DMS 273 (cell line): ENCODE data around the gene ATG16L1.

Source experiments
- DNase-seq: peaks from one replicate; lab custom pipeline; 2025; ENCODE audit not compliant: unreplicated experiment; lab: John Stamatoyannopoulos, UW

Gene ATG16L1

DNA sequence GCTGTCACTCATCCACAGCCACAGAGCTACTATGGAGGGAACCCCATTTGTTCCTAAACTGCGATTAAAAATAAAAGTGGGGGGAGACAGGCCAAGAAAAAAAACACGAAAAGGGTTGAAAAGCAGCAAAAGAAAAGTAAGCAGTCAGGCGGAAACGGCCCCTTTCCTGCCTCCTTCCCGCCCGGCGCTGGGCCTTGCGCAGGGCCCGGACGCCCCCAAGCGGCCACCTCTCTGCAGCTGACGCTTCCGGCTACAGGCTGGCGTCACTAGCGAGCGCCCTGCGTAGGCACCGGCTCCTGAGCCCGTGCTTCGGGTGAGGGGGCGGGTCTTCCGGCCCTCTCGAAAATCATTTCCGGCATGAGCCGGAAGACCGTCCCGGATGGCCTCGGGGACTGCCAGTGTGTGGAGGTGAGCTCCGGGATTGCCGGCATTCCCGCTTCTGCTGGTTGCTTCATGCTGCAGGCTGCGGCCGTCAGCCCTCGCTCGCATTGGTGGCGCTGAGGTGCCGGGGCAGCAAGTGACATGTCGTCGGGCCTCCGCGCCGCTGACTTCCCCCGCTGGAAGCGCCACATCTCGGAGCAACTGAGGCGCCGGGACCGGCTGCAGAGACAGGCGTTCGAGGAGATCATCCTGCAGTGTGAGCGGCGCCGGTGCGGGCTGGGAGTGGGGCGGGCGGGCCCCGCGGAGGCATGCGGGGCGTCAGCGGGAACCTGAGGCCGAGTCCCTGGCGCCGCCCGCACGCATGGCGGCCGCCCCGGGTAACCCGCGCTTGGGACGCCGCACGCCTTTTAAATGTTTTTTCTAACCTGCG, at the start of gene ATG16L1:
TSS of gene ATG16L1 (plus strand) at position 368 of the 811 bp plus-strand sequence. CDS start at position 523, 155 bp downstream.
- peak; percentile 99 for DNase-seq

DNA sequence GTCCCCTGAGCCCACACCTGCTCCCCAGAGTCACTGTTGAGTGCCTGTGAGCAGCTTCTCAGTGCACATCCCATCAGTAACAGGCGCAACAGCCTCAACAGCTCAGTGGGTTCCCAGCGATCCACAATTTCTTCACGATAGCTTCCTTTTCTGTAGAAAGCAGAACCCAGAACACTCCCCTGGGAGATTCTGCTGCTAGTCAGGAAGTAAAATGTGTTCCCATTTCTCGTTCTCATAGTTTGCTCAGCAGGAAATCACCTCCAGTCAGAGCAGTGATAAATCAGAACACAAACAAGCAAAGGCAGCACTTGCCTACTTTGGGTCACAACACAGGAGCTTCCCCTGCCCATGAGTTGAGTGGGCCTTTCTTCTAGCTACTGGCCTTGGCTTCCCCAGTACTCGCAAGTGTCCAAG, 48.9 kb upstream of the ATG16L1 start:
- no peak for DNase-seq

- no peak for DNase-seq
Observed at GRCh38 chr2:233203060-233203459, 48.4 kb upstream of the ATG16L1 start.

DNA sequence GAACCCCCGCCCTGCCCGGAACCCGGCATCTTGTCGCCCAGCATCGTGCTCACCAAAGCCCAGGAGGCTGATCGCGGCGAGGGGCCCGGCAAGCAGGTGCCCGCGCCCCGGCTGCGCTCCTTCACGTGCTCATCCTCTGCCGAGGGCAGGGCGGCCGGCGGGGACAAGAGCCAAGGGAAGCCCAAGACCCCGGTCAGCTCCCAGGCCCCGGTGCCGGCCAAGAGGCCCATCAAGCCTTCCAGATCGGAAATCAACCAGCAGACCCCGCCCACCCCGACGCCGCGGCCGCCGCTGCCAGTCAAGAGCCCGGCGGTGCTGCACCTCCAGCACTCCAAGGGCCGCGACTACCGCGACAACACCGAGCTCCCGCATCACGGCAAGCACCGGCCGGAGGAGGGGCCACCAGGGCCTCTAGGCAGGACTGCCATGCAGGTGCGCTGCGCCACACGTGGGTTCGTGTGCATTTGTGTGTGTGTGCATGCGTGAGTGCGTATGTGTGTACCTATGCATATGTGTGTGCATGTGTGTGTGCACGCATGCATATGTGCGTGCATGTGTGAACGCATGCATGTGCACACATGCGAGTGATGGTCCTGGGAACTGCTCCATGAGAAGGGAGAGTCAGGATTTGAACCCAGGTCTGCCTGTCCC, 47.1 kb upstream of the ATG16L1 start:
- no peak for DNase-seq

DNA sequence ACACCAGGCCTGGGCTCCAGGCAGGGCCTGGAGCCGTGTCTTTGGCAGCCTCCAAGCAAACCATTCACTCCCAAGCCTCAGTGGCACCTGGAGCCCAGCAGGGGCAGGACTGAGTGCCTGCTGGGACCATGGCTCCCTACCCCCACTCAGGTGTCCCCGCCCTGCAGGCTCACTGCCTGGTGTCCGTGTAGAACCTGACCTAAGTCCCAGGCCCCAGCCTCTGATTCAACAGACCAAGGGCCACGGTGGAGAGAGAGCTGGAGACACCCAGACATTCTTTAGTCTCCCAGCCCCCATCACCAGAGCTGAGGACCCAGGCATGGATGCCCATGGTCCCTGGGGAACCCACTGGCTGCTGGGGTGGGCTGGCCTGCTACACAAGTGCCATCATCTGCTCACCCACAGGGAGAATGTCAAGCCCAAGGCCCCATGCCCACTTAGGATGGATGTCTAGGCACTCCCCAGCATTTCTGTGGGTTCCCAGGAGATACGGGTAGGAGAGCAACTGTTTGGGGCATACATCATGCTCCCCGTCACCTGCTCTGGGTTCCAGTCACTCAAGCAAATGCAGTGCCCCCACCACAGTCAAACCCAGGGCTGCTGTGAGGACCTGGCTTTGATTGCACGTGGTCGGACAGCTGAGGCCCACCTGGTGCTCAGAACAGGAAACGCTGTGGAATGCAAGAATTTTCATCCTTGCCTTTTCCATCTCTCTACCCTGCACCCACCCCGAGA, 42.9 kb upstream of the ATG16L1 start:
- no peak for DNase-seq

DNA sequence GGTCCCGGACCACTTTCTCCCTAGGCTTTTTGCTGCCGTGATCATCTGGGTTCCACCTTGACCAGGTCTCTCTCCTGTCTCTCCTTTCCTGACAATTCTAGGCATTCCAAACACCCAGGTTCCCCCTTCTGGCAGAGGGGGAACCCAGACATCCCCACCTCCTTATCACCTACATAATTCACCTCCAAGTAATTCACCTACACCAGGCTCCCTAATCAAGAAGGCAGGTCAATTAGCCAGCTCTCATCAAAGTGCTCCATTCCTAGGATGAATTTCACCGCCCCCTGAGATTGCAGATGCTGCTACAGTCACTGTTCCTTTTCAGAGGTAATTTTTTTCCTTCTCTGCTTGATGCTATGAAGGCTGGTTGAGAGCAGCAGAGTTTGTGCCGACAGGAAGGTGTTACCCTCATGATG, 42.3 kb upstream of the ATG16L1 start:
- DNase-seq: no peak

- DNase-seq: no peak
Observed at GRCh38 chr2:233209533-233210171, 41.8 kb upstream of the ATG16L1 start.

- DNase-seq: no peak
Observed at GRCh38 chr2:233210281-233210680, 41.2 kb upstream of the ATG16L1 start.

DNA sequence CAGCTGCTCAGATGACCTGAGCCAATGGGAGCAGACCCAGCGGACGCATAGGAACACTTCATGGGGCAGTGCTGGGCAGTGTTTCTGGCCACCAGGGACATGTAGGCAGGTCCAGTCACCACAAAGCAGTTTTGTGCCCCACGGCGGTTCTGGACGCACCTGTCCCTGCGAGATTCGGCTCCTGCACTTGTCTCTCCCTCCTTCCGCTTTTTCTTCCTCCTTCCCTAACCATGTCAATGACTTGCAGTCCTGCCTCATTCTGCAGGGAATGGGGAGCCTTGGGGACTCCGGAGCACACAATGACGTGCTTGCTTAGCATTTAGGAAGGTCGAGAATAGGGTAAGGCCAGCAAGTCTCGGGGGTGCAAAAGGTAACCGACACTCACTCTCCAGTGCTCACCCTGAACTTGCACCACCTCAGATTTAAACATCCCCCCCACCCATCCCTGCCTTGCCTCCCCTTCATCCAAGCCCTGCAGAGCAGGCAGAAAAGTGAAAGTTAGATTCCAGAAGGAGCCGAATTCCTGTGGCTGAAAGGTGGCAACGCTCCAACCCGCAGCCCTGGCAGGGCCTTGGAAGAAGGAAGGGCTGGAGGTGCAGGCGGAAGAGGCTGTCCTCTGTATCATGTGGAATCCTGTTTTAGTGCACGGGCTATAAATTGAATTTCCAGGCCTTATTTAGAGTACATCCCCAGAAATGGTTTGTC, 40.5 kb upstream of the ATG16L1 start:
- DNase-seq: peak; percentile 80

DNA sequence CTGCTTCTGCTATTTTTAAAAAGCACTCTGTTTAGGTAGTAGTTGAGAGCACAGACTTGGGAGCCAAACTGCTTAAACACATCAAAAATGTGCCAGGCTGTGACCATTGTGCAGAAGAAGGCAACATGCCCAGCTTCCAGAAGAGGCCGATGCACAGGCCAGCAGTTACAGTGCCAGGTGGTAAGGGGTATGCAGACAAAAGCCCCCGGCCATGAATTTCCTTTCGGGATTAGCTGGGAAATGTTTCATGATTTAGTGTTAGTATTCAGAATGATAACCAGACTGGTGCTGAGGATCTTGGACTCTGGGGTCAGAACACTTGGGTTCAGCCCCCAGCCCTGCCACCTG, 40.0 kb upstream of the ATG16L1 start:
- no peak for DNase-seq

GRCh38 chr2:233213011-233213410, 38.5 kb upstream of the ATG16L1 start:
- no peak for DNase-seq

- no peak for DNase-seq
Observed at GRCh38 chr2:233213975-233214374, 37.5 kb upstream of the ATG16L1 start.

- DNase-seq: peak; percentile 46
Observed at GRCh38 chr2:233217892-233218377, 33.5 kb upstream of the ATG16L1 start.

DNA sequence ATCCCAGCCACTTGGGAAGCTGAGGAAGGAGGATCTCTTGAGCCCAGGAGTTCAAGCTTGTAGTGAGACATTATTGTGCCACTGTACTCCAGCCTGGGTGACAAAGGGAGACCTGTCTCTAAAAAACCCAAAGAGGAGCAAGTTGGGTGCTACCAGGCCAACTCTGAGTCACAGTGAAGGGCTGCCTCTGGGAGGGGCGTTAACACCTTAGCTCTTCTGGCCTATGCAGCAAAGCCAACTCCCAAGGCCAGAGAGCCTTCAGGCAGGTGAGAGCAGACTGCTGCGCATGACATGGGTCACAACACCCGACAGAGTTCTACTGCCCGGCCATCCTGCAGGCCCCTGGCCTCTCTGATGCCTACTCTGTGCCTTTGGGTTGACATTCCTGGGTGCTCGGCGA, 32.6 kb upstream of the ATG16L1 start:
- no peak for DNase-seq

DNA sequence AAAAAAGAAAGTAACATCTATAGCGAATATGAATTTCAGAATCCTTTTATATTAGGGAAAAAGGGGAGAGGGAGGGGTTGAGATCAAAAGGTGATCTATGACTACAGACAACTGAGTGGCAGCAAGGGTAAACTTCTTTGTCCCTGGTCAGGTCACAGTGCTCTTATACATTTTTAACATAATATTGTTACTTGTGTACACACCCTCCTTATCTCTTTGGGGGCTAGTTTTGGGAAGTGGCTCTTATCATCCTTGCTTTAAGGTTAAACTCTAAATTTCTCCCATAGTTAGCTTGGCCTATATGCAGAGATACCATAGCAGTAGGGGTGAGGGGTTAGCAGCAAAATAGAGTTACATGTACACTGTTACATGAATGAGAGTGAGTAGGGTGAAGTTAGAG, 31.6 kb upstream of the ATG16L1 start:
- no peak for DNase-seq

- DNase-seq: no peak
Observed at GRCh38 chr2:233221378-233222063, 30.0 kb upstream of the ATG16L1 start.

DNA sequence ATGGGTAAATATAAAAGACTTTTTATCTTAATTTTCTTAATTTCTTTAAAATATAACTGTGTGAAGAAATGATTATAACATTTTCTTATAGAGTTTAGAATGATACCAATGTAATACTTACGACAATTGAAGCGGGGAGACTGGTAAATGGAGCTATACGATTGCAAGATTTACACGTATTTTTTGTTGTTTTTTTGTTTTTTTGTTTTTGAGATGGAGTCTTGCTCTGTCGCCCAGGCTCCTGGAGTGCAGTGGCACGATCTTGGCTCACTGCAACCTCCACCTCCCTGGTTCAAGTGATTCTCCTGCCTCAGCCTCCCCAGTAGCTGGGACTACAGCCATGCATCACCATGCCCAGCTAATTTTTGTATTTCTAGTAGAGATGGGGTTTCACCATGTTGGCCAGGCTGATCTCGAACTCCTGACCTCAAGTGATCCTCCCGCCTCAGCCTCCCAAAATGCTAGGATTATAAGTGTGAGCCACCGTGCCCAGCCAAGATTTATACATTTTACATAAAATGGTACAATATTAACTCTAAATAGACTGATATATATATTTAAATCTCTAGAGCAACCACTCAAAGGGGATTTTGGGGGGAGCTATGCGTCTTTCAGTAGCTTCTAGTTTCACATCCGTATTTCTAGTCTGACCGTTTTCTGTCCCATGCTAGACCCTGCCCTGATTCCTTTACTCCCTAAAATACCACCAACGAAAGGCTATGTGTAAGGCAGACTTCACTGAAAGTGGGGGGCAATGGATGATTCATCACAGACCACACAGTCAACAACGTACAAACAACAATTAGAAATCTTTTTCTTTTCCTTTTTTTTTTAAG, 28.2 kb upstream of the ATG16L1 start:
- DNase-seq: no peak

- no peak for DNase-seq
Observed at GRCh38 chr2:233225230-233226068, 26.0 kb upstream of the ATG16L1 start.
